ENCODE results near the gene ATP8B3.

- TF ChIP-seq POLR2A (IDR thresholded peaks at IDR 0.05; ENCODE audit: low read depth, low read length) (no peak), POLR2AphosphoS5 (IDR thresholded peaks at IDR 0.05; ENCODE audit: low read depth, low read length) (no peak), SPI1 (IDR thresholded peaks at IDR 0.05; ENCODE audit: low read depth, low read length) (no peak), TAF1 (IDR thresholded peaks at IDR 0.05; ENCODE audit: low read depth, low read length) (no peak), POU2F2 (IDR thresholded peaks at IDR 0.05; ENCODE audit: low read depth, low read length) (no peak), PAX5 (IDR thresholded peaks at IDR 0.05; ENCODE audit: insufficient read depth, low read length, severe bottlenecking) (no peak)
Observed at GRCh38 chr19:1739960-1740629, 72.0 kb downstream of the ATP8B3 start.
